ENCODE data around the gene THSD4.

Gene THSD4

DNA sequence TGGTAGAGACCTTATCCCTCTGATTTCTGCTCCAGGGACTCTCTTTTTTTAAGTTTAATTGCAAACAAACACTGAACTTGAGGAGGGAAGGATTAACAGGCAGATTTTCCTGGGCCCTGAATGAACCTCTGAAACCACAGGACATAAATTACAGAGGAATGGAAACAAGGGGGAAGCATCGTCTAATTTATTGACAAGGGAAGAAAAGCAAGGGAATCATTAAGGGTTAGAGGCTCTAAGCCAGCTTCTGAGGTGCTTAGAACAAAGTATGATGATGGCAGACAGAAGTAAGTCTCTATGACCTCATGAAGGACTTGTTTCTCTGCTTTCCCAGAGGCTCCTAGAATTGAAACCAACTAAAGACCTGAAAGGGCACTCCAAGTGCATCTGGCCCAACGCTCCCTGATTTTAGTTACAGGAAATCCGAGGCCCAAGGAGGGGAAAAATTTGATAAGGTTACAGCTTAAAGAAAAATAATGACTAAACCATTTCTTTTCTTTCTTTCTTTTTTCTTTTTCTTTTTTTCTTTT lies 450.4 kb downstream of the THSD4 start:
- Histone ChIP-seq H3K27me3 (ENCODE audit: insufficient read depth, low read length, poor library complexity, severe bottlenecking) (no peaks in the 10 kb centered on the region), H3K36me3 (ENCODE audit: insufficient read depth, low read length) (no peaks in the 10 kb centered on the region), H3K79me2 (ENCODE audit: insufficient read depth, low read length) (no peaks in the 10 kb centered on the region), H4K20me1 (ENCODE audit: insufficient read depth, low read length, poor library complexity, severe bottlenecking) (no peaks in the 10 kb centered on the region), H3K4me3 (ENCODE audit: low read length, poor library complexity, severe bottlenecking) (no peak overlapping the region), H3K9me2 (replicated peaks; ENCODE audit: low read depth, low read length) (no peaks in the 10 kb centered on the region), H3F3A (ENCODE audit: low read depth) (no peaks in the 10 kb centered on the region), H2AFZ (ENCODE audit: low read length) (no peak overlapping the region), H3K9me3 (ENCODE audit: insufficient read depth, low read depth, low read length) (no peaks in the 10 kb centered on the region), H3K4me2 (ENCODE audit: low read depth, low read length, poor library complexity, severe bottlenecking) (no peak overlapping the region), H3K9ac (ENCODE audit: low read depth, low read length, poor library complexity, severe bottlenecking) (no peak overlapping the region), H3K4me1 (ENCODE audit: insufficient read depth, low read length, poor library complexity, severe bottlenecking) (no peaks in the 10 kb centered on the region)
- no peak for TF ChIP-seq EZH2phosphoT487 (IDR thresholded peaks at IDR 0.05; ENCODE audit: borderline replicate concordance)
- TF ChIP-seq, protein P1, sequence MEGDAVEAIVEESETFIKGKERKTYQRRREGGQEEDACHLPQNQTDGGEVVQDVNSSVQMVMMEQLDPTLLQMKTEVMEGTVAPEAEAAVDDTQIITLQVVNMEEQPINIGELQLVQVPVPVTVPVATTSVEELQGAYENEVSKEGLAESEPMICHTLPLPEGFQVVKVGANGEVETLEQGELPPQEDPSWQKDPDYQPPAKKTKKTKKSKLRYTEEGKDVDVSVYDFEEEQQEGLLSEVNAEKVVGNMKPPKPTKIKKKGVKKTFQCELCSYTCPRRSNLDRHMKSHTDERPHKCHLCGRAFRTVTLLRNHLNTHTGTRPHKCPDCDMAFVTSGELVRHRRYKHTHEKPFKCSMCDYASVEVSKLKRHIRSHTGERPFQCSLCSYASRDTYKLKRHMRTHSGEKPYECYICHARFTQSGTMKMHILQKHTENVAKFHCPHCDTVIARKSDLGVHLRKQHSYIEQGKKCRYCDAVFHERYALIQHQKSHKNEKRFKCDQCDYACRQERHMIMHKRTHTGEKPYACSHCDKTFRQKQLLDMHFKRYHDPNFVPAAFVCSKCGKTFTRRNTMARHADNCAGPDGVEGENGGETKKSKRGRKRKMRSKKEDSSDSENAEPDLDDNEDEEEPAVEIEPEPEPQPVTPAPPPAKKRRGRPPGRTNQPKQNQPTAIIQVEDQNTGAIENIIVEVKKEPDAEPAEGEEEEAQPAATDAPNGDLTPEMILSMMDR (conservative IDR thresholded peaks at IDR 0.05; ENCODE audit: low read length) = no peak

GRCh38 chr15:71566226-71566625 lies 451.0 kb downstream of the THSD4 start:
- no peaks in the 10 kb centered on the region for H3K79me2 ChIP-seq (ENCODE audit: insufficient read depth, low read length)
- H3K27me3 ChIP-seq (ENCODE audit: insufficient read depth, low read length, poor library complexity, severe bottlenecking) = no peaks in the 10 kb centered on the region

GRCh38 chr15:71567173-71567572 lies 451.9 kb downstream of the THSD4 start:
- TF ChIP-seq EZH2phosphoT487 (IDR thresholded peaks at IDR 0.05; ENCODE audit: borderline replicate concordance) = no peak
- TF ChIP-seq, protein P1 (conservative IDR thresholded peaks at IDR 0.05; ENCODE audit: low read length) = no peak

More at GRCh38 chr15:71566226-71566625, 451.0 kb downstream of the THSD4 start:
- no peak overlapping the region for H2AFZ ChIP-seq (ENCODE audit: low read length)
- no peaks in the 10 kb centered on the region for H3K9me3 ChIP-seq (ENCODE audit: insufficient read depth, low read depth, low read length)
- H3K4me3 ChIP-seq (ENCODE audit: low read length, poor library complexity, severe bottlenecking) = no peak overlapping the region
- no peak overlapping the region for H3K4me2 ChIP-seq (ENCODE audit: low read depth, low read length, poor library complexity, severe bottlenecking)
- H3K4me1 ChIP-seq (ENCODE audit: insufficient read depth, low read length, poor library complexity, severe bottlenecking) = no peaks in the 10 kb centered on the region
- no peak for TF ChIP-seq EZH2phosphoT487 (IDR thresholded peaks at IDR 0.05; ENCODE audit: borderline replicate concordance)
- TF ChIP-seq, protein P1 (conservative IDR thresholded peaks at IDR 0.05; ENCODE audit: low read length) = no peak
- H4K20me1 ChIP-seq (ENCODE audit: insufficient read depth, low read length, poor library complexity, severe bottlenecking) = no peaks in the 10 kb centered on the region
- no peaks in the 10 kb centered on the region for H3K9me2 ChIP-seq (replicated peaks; ENCODE audit: low read depth, low read length)
- H3K36me3 ChIP-seq (ENCODE audit: insufficient read depth, low read length) = no peaks in the 10 kb centered on the region
- no peak overlapping the region for H3K9ac ChIP-seq (ENCODE audit: low read depth, low read length, poor library complexity, severe bottlenecking)
- no peaks in the 10 kb centered on the region for H3F3A ChIP-seq (ENCODE audit: low read depth)

More at GRCh38 chr15:71567173-71567572, 451.9 kb downstream of the THSD4 start:
- Histone ChIP-seq H3K4me1 (ENCODE audit: insufficient read depth, low read length, poor library complexity, severe bottlenecking) (no peaks in the 10 kb centered on the region), H3K4me3 (ENCODE audit: low read length, poor library complexity, severe bottlenecking) (no peak overlapping the region), H3K79me2 (ENCODE audit: insufficient read depth, low read length) (no peaks in the 10 kb centered on the region), H3K9me3 (ENCODE audit: insufficient read depth, low read depth, low read length) (no peaks in the 10 kb centered on the region), H2AFZ (ENCODE audit: low read length) (no peak overlapping the region), H3K9ac (ENCODE audit: low read depth, low read length, poor library complexity, severe bottlenecking) (no peak overlapping the region), H3F3A (ENCODE audit: low read depth) (no peaks in the 10 kb centered on the region), H3K36me3 (ENCODE audit: insufficient read depth, low read length) (no peaks in the 10 kb centered on the region), H3K9me2 (replicated peaks; ENCODE audit: low read depth, low read length) (no peaks in the 10 kb centered on the region), H4K20me1 (ENCODE audit: insufficient read depth, low read length, poor library complexity, severe bottlenecking) (no peaks in the 10 kb centered on the region), H3K27me3 (ENCODE audit: insufficient read depth, low read length, poor library complexity, severe bottlenecking) (no peaks in the 10 kb centered on the region), H3K4me2 (ENCODE audit: low read depth, low read length, poor library complexity, severe bottlenecking) (no peak overlapping the region)

Data from Loucy (cell line).